HUES64 (cell line): ENCODE data around the gene ZGPAT.

Experiments used
- H3K27ac ChIP-seq: 2 replicates; pipeline ENCODE4 v1.7.0; 2013; ENCODE audit warnings: low read depth, low read length, inconsistent platforms
- H3K27me3 ChIP-seq: 2 replicates; pipeline ENCODE4 v1.6.1; 2013; ENCODE audit warnings: mild to moderate bottlenecking, low read length; ENCODE audit not compliant: insufficient read depth
- H3K36me3 ChIP-seq: 2 replicates; pipeline ENCODE4 v1.6.1; 2013; ENCODE audit warnings: mild to moderate bottlenecking, low read length; ENCODE audit not compliant: insufficient read depth
- H3K4me1 ChIP-seq: 2 replicates; pipeline ENCODE4 v1.6.1; 2013; ENCODE audit warnings: mild to moderate bottlenecking, low read length, moderate library complexity; ENCODE audit not compliant: insufficient read depth
- H3K4me3 ChIP-seq: 2 replicates; pipeline ENCODE4 v1.5.1; 2013; ENCODE audit warnings: mild to moderate bottlenecking, low read length, moderate library complexity
- H3K9ac ChIP-seq: 2 replicates; pipeline ENCODE4 v1.6.1; 2013; ENCODE audit warnings: mild to moderate bottlenecking, low read depth, low read length
- H3K9me3 ChIP-seq: 2 replicates; pipeline ENCODE4 v1.6.1; 2013; ENCODE audit warnings: low read depth, low read length; ENCODE audit not compliant: insufficient read depth
- WGBS: fragments of 150-250, 120-280 bp; methylation state at CpG from one replicate; pipeline ENCODE4 v1.1.7; 2013; ENCODE audit warnings: missing lambda C conversion rate; 5-methylcytosine and 5-hydroxymethylcytosine counted together

ZGPAT gene

GRCh38 chr20:63752411-63753101, 44.7 kb downstream of the ZGPAT start:
- H3K36me3 ChIP-seq = no peaks in the 10 kb centered on the region
- 89% methylated on average over 50 of the region's 50 CpGs for WGBS
- H3K9ac ChIP-seq = no peak overlapping the region
- H3K27ac ChIP-seq = no peak overlapping the region
- no peaks in the 10 kb centered on the region; the same call in 1 of the 2 replicates for H3K4me1 ChIP-seq
- H3K27me3 ChIP-seq = no peaks in the 10 kb centered on the region
- H3K4me3 ChIP-seq = no peak overlapping the region
- H3K9me3 ChIP-seq = no peaks in the 10 kb centered on the region

- Histone ChIP-seq H3K9ac (no peak overlapping the region), H3K36me3 (no peaks in the 10 kb centered on the region), H3K9me3 (no peaks in the 10 kb centered on the region), H3K27ac (no peak overlapping the region), H3K4me3 (no peak overlapping the region), H3K4me1 (no peaks in the 10 kb centered on the region; the same call in 1 of the 2 replicates), H3K27me3 (no peaks in the 10 kb centered on the region)
- WGBS = 96% methylated on average over 13 of the region's 13 CpGs
Measured at GRCh38 chr20:63753381-63753780, 45.5 kb downstream of the ZGPAT start.

GRCh38 chr20:63754008-63754407, 46.2 kb downstream of the ZGPAT start:
- Histone ChIP-seq H3K4me3 (no peak overlapping the region), H3K27ac (no peak overlapping the region), H3K27me3 (no peaks in the 10 kb centered on the region), H3K4me1 (no peaks in the 10 kb centered on the region; the same call in 1 of the 2 replicates), H3K9me3 (no peaks in the 10 kb centered on the region), H3K9ac (no peak overlapping the region), H3K36me3 (no peaks in the 10 kb centered on the region)
- 81% methylated on average over 15 of the region's 16 CpGs for WGBS

GRCh38 chr20:63755933-63756647, 48.3 kb downstream of the ZGPAT start:
- WGBS = 91% methylated on average over 18 of the region's 18 CpGs
- H3K4me1 ChIP-seq = no peaks in the 10 kb centered on the region; the same call in 1 of the 2 replicates
- H3K9ac ChIP-seq = no peak overlapping the region
- H3K36me3 ChIP-seq = no peaks in the 10 kb centered on the region
- no peak overlapping the region for H3K4me3 ChIP-seq
- no peak overlapping the region for H3K27ac ChIP-seq
- H3K9me3 ChIP-seq = no peaks in the 10 kb centered on the region
- H3K27me3 ChIP-seq = no peaks in the 10 kb centered on the region

- no peak overlapping the region for H3K4me3 ChIP-seq
- no peak overlapping the region for H3K9ac ChIP-seq
- no peak overlapping the region for H3K27ac ChIP-seq
- H3K4me1 ChIP-seq = no peaks in the 10 kb centered on the region
- H3K27me3 ChIP-seq = no peaks in the 10 kb centered on the region
- no peaks in the 10 kb centered on the region for H3K36me3 ChIP-seq
- H3K9me3 ChIP-seq = no peaks in the 10 kb centered on the region
- WGBS = 90% methylated on average over 6 of the region's 8 CpGs
Measured at GRCh38 chr20:63756648-63756991, 48.8 kb downstream of the ZGPAT start.

GRCh38 chr20:63758152-63758551, 50.3 kb downstream of the ZGPAT start:
- H3K9ac ChIP-seq = no peak overlapping the region
- H3K27ac ChIP-seq = no peak overlapping the region
- H3K9me3 ChIP-seq = no peaks in the 10 kb centered on the region
- H3K4me1 ChIP-seq = no peaks in the 10 kb centered on the region
- H3K4me3 ChIP-seq = no peak overlapping the region
- WGBS = 86% methylated on average over 7 of the region's 7 CpGs
- no peaks in the 10 kb centered on the region; the same call in 1 of the 2 replicates for H3K36me3 ChIP-seq
- no peaks in the 10 kb centered on the region for H3K27me3 ChIP-seq

- 91% methylated on average over 7 of the region's 7 CpGs for WGBS
- H3K4me1 ChIP-seq = no peaks in the 10 kb centered on the region
- H3K36me3 ChIP-seq = no peaks in the 10 kb centered on the region; the same call in 1 of the 2 replicates
- no peaks in the 10 kb centered on the region for H3K9me3 ChIP-seq
- no peak overlapping the region for H3K9ac ChIP-seq
- no peaks in the 10 kb centered on the region for H3K27me3 ChIP-seq
- H3K27ac ChIP-seq = no peak overlapping the region
- no peak overlapping the region for H3K4me3 ChIP-seq
Measured at GRCh38 chr20:63759377-63759901, 51.6 kb downstream of the ZGPAT start.

- H3K4me1 ChIP-seq = no peaks in the 10 kb centered on the region
- no peaks in the 10 kb centered on the region for H3K27me3 ChIP-seq
- H3K4me3 ChIP-seq = no peak overlapping the region
- 93% methylated on average over 16 of the region's 16 CpGs for WGBS
- H3K9ac ChIP-seq = no peak overlapping the region
- H3K27ac ChIP-seq = no peak overlapping the region
- H3K9me3 ChIP-seq = no peaks in the 10 kb centered on the region
- H3K36me3 ChIP-seq = peaks cover 13% of the 10 kb centered on the region
Measured at GRCh38 chr20:63765082-63765873, 57.4 kb downstream of the ZGPAT start.

GRCh38 chr20:63765902-63766301, 58.1 kb downstream of the ZGPAT start:
- H3K27me3 ChIP-seq = no peaks in the 10 kb centered on the region
- no peaks in the 10 kb centered on the region for H3K9me3 ChIP-seq
- 94% methylated on average over 7 of the region's 7 CpGs for WGBS
- no peak overlapping the region for H3K9ac ChIP-seq
- H3K4me3 ChIP-seq = no peak overlapping the region
- no peaks in the 10 kb centered on the region for H3K4me1 ChIP-seq
- peaks cover 13% of the 10 kb centered on the region for H3K36me3 ChIP-seq
- H3K27ac ChIP-seq = no peak overlapping the region

- H3K36me3 ChIP-seq = peaks cover 13% of the 10 kb centered on the region
- no peak overlapping the region for H3K4me3 ChIP-seq
- H3K9ac ChIP-seq = no peak overlapping the region
- H3K27ac ChIP-seq = no peak overlapping the region
- no peaks in the 10 kb centered on the region for H3K9me3 ChIP-seq
- WGBS = 96% methylated on average over 38 of the region's 38 CpGs
- H3K4me1 ChIP-seq = no peaks in the 10 kb centered on the region
- no peaks in the 10 kb centered on the region for H3K27me3 ChIP-seq
Measured at GRCh38 chr20:63766695-63767426, 59.0 kb downstream of the ZGPAT start.
